ENCODE measurements around the gene CMIP.

- no peak for TF ChIP-seq CTCF (IDR thresholded peaks at IDR 0.05)
- TF ChIP-seq POLR2AphosphoS5 (IDR thresholded peaks at IDR 0.05): no peak
These were observed 270.0 kb downstream of the CMIP start for GRCh38 chr16:81714583-81714982.

All from esophagus muscularis mucosa (tissue), 3 donors.